Esophagus muscularis mucosa (tissue), 3 donors: ENCODE data around the gene HS3ST4.

ENCODE experiments used
- CTCF ChIP-seq, 3 experiments: fragments of 200-600 bp in 2 of 3; fragments of 450-650 bp in 1 of 3; sonication (generic) in 2 of 3; IDR thresholded peaks; one replicate each; pipeline ENCODE4 v1.5.1; 2017 to 2019; ENCODE audit warnings: antibody characterized with exemption in 3 of 3, mild to moderate bottlenecking in 2 of 3, moderate library complexity in 1 of 3
- POLR2A ChIP-seq: fragments of 450-650 bp; IDR thresholded peaks from one replicate; pipeline ENCODE4 v1.6.1; 2017; ENCODE audit warnings: antibody characterized with exemption, moderate library complexity, mild to moderate bottlenecking, low read depth

- TF ChIP-seq CTCF (IDR thresholded peaks at IDR 0.05) (no peak), POLR2A (no peak)
Observed at GRCh38 chr16:25823891-25824290, 132.1 kb downstream of the HS3ST4 start.
